Osteoblast (primary cell): ENCODE measurements around the gene TAAR8. TPM values are rescaled to one million over a fixed set of nuclear protein-coding genes. Genes with fewer than 3 reads are reported as not detected.
"Not testable (repeated sequence)": the region's sequence is repeated elsewhere in the genome, so short reads cannot be mapped to it uniquely, and the experiment has no call there.

ENCODE experiments used
- DNase-seq: peaks from one replicate; pipeline ENCODE4 v3.0.0; 2011; ENCODE audit warnings: low spot score, mixed read lengths; ENCODE audit not compliant: insufficient read length; ENCODE audit errors: missing footprints
- H2AFZ ChIP-seq: 2 replicates; pipeline ENCODE4 v1.6.0; 2011; ENCODE audit warnings: mild to moderate bottlenecking, low read length
- H3K27ac ChIP-seq: 2 replicates; pipeline ENCODE4 v1.5.1; 2011; ENCODE audit warnings: mild to moderate bottlenecking, low read depth, low read length, moderate library complexity
- H3K27me3 ChIP-seq: 2 replicates; pipeline ENCODE4 v1.6.0; 2012; ENCODE audit warnings: mild to moderate bottlenecking, control low read depth, inconsistent platforms, low read length, moderate library complexity; ENCODE audit not compliant: insufficient read depth
- H3K36me3 ChIP-seq: 2 replicates; pipeline ENCODE4 v1.5.1; 2011; ENCODE audit warnings: mild to moderate bottlenecking, low read length, control low read depth, moderate library complexity; ENCODE audit not compliant: insufficient read depth
- H3K4me1 ChIP-seq: 2 replicates; pipeline ENCODE4 v1.5.1; 2011; ENCODE audit warnings: mild to moderate bottlenecking, low read length, control low read depth, moderate library complexity; ENCODE audit not compliant: insufficient read depth
- H3K4me2 ChIP-seq: 2 replicates; pipeline ENCODE4 v1.6.0; 2011; ENCODE audit warnings: mild to moderate bottlenecking, low read length; ENCODE audit not compliant: insufficient read depth
- H3K4me3 ChIP-seq: fragments of 200-600 bp; sonication (generic); 3 replicates; pipeline ENCODE4 v1.5.1; 2012; ENCODE audit warnings: mild to moderate bottlenecking, low read length, inconsistent platforms; ENCODE audit not compliant: insufficient read depth
- H3K79me2 ChIP-seq: 2 replicates; pipeline ENCODE4 v1.6.0; 2012; ENCODE audit warnings: mild to moderate bottlenecking, low read length, control low read depth, inconsistent platforms; ENCODE audit not compliant: insufficient read depth
- H3K9me3 ChIP-seq: 2 replicates; pipeline ENCODE4 v1.5.1; 2011; ENCODE audit warnings: low read depth, low read length, control low read depth
- H4K20me1 ChIP-seq: 2 replicates; pipeline ENCODE4 v1.6.0; 2012; ENCODE audit warnings: mild to moderate bottlenecking, low read length, control low read depth; ENCODE audit not compliant: insufficient read depth
- total RNA-seq: library from RNA; depleted of rRNA; stranded (reverse); fragments of >200 nt; gene quantifications from 2 replicates; pipeline ENCODE4 v1.2.3, GENCODE V29; 2012
- TF ChIP-seq, protein P1 (sequence below): IDR thresholded peaks from 2 replicates; pipeline ENCODE4 v1.5.1; 2011; ENCODE audit warnings: mild to moderate bottlenecking, low read depth, low read length, moderate library complexity; ENCODE audit errors: extremely low read depth

Gene TAAR8
- total RNA-seq, 1 donor = not detected

DNA sequence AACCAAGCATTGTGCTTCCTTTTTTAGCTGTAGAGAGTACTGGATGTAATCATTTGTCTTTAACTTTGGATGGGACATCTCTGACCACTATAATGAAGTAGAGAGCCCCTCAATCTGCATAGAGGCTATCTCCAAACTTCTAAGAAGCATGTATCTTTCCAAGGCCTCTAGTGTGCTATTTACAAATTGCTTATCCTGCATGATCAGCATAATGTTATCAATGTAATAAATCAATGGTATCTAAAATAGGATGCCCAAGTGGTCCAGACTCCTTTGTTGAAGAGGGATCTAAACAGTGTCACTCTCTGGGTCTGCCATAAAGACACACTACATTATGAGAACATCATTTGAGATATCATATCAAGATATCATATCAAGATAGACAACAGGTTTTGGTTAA, 7.6 kb upstream of the TAAR8 start:
- Histone ChIP-seq H3K9me3 (no peaks in the 10 kb centered on the region), H3K36me3 (no peaks in the 10 kb centered on the region), H3K4me1 (no peaks in the 10 kb centered on the region), H3K4me3 (no peak overlapping the region), H3K27me3 (peaks cover 43% of the 10 kb centered on the region), H3K79me2 (no peaks in the 10 kb centered on the region), H2AFZ (no peak overlapping the region), H4K20me1 (no peaks in the 10 kb centered on the region), H3K4me2 (no peak overlapping the region), H3K27ac (no peak overlapping the region)
- DNase-seq = no peak
- TF ChIP-seq, protein P1, sequence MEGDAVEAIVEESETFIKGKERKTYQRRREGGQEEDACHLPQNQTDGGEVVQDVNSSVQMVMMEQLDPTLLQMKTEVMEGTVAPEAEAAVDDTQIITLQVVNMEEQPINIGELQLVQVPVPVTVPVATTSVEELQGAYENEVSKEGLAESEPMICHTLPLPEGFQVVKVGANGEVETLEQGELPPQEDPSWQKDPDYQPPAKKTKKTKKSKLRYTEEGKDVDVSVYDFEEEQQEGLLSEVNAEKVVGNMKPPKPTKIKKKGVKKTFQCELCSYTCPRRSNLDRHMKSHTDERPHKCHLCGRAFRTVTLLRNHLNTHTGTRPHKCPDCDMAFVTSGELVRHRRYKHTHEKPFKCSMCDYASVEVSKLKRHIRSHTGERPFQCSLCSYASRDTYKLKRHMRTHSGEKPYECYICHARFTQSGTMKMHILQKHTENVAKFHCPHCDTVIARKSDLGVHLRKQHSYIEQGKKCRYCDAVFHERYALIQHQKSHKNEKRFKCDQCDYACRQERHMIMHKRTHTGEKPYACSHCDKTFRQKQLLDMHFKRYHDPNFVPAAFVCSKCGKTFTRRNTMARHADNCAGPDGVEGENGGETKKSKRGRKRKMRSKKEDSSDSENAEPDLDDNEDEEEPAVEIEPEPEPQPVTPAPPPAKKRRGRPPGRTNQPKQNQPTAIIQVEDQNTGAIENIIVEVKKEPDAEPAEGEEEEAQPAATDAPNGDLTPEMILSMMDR = no peak

DNA sequence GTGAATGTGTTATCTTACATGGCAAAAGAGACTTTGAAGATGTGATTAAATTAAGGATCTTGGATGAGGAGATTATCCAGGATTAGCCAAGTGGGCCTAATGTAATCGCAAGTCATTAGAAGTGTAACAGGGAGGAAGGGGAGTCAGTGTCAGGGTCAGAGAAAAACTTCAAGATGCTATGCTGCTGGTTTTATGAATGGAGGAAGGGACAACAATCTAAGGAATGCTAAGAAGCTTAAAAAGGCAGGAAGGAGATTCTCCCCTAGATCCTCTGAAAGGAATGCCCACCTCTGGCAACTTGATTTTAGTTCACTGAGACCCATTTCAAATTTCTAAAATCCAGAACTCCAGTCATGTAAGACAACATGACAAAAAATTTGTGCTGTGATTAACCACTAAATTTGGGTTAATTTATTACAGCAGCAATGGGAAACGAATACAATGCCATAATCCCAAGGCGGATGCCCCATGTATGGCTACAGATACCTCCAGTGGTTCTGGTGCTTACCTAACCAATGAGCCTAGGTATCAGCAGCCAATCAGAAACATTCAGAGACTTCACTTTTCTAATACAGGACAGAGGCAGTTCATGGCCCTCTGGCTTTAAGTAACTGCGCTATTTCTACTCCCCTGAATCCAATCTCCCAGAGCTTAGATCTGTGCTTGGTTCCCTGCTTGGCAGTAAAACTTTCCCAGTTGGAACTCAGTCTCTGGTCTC, 3.6 kb upstream of the TAAR8 start:
- TF ChIP-seq, protein P1 = no peak

DNA sequence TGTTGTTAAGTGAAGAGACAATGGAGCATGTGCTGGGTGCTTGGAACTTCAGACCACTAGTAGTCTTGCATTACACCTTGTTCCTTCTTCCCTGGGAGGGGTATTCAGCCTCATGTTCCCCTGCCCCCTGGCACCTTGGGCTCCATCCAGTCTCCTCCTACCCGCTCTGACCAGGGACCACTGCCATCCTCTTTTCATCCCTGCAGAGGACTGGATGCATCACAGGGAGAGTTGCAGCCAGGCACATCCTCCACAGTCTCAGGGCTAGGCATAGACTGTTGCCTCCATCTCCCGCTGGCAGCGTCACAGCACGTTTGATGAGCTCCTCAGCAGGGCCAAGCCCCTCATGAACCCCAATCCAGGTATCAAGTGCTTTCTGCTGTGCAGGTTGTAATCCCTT, 1.3 kb upstream of the TAAR8 start:
- no peak for DNase-seq
- H3K36me3 ChIP-seq = no peaks in the 10 kb centered on the region
- no peak overlapping the region for H3K4me3 ChIP-seq
- TF ChIP-seq, protein P1 = no peak
- H4K20me1 ChIP-seq = no peaks in the 10 kb centered on the region
- H3K27ac ChIP-seq = no peak overlapping the region
- H3K9me3 ChIP-seq = no peaks in the 10 kb centered on the region
- H2AFZ ChIP-seq = no peak overlapping the region
- no peaks in the 10 kb centered on the region for H3K79me2 ChIP-seq
- no peak overlapping the region for H3K4me2 ChIP-seq
- no peaks in the 10 kb centered on the region for H3K4me1 ChIP-seq
- H3K27me3 ChIP-seq = peaks cover 27% of the 10 kb centered on the region

More for the DNA sequence above, 3.6 kb upstream of the TAAR8 start:
- Histone ChIP-seq H3K4me1 (no peaks in the 10 kb centered on the region), H3K79me2 (no peaks in the 10 kb centered on the region), H3K9me3 (no peaks in the 10 kb centered on the region), H3K27ac (no peak overlapping the region), H3K4me3 (no peak overlapping the region), H3K4me2 (no peak overlapping the region), H4K20me1 (no peaks in the 10 kb centered on the region), H3K27me3 (peaks cover 16% of the 10 kb centered on the region), H3K36me3 (no peaks in the 10 kb centered on the region), H2AFZ (no peak overlapping the region)
- DNase-seq = no peak

DNA sequence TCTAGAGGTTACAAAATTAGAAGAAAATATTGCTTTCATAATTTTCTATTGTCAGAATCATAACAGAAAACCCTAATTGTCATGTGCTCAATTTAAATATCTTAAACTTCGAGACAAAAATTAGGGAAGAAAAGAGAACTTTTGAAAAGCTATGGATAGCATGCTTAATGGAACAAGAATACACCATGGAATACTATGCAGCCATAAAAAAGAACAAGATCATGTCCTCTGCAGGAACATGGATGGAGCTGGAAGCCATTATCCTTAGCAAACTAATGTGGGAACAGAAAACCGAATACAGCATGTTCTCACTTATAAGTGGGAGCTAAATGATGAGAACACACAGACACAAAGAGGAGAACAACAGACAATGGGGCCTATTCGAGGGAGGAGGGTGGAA, 7.6 kb downstream of the TAAR8 start:
- not testable (repeated sequence) for H3K4me3 ChIP-seq, H3K4me2 ChIP-seq, H3K79me2 ChIP-seq, H4K20me1 ChIP-seq, H3K36me3 ChIP-seq, H3K27ac ChIP-seq, H3K4me1 ChIP-seq, H2AFZ ChIP-seq, DNase-seq, H3K9me3 ChIP-seq
- H3K27me3 ChIP-seq = peaks cover 30% of the 10 kb centered on the region
